Measurements from ENCODE around the gene GRIK3.

The GRIK3 gene

DNA sequence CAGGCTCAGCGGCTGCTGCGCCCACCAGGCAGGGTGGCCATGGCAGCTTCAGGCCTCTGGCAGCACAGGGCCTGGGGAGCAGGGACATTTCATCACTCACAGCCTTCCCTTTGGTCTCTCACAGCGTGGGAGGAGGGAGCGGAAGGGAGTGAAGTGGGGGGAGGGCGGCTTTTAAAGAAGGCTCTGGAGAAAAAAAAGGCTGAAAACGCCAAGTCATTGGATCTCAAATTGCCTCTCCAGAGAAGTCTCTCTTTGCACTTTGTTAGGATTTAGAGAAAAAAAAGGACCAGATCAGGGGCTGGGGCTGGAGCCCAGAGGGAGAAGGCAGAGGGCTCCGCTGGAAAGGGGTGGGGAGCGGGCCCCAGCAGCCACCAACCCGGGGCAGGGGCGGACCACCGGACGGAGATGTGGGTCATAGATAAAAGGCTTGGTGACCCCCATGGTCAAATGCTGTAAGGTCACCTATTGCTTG, 209.9 kb downstream of the GRIK3 start:
- no peak for DNase-seq (ENCODE audit: low read depth)

DNA sequence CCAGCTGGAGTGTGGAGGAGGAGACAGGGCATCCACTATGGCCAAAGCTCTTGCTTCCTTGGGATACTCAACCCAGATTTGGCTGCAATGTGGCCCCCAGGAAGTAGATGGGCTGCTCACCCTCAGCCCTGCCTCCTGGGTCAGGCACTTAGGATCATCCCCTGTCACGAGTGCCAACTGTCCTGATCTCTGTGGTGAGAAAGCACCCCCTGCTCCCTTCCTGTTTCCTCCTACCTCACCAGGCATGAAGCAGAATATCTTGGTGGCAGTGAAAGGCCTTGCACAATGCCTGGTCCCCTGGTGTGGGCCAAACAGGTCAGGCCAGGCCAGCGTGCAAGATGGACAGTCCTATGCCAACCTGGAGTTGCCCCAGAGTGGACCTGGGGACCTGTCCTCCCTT, 211.7 kb downstream of the GRIK3 start:
- DNase-seq (ENCODE audit: low read depth): no peak

DNA sequence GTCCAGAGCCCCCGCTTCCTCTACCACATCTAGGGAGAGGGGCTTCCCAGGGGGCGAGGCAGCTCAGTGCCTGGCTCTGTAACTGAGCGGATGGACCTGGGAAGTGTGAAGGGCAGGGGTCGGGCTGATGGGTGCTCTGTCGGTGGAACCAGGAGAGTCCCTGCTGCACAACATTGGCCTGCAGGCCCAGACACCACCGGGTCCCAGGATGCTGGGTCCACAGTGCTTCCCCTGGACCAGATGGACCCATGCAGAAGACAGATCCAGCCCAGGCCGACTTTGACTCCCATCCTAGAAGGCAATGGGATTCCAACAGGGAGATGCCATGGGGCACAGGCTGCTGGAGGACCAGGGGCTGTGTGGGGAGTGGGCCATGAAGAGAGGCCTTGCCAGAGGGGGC, 212.9 kb downstream of the GRIK3 start:
- DNase-seq (ENCODE audit: low read depth): no peak

DNA sequence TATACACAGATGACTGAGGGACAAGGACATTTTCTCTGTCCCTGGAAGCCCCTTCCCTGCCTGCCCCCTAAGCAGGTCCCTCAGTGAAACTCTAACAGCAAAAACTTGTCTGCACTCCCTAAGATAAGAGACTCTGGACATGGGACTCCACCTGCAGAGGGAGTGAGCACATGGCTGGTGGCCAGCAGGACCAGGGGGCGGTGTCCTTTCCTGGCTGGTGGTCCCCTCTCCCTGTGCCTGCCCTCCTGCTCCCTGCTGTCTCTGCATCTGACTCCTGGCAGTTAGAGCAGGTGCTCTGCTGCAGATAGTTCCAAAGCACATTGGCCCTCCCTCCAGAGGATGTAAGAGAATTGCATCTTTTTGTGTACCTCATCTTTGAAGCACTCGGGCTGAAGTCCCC, 215.5 kb downstream of the GRIK3 start:
- DNase-seq (ENCODE audit: low read depth): no peak

DNA sequence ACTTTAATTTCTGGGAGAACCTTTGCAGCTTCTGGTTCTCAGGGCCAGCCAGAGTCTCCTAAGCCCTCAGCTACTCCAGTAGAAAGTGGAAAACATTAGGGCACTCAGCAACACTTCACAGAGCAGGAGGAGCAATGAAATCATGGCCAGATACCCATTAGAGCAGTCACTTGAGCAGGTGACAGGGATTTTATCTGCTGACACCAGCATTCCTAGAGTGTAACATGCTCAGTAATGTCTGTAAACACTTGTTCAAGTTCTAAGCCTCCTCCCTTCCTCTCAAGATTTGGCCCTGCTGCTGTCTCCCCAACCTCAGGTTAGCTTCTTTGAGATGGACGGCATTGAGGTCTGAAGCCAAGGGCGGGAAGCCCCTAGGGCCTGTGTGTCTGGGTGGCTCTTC, 218.0 kb downstream of the GRIK3 start:
- no peak for DNase-seq (ENCODE audit: low read depth)

DNA sequence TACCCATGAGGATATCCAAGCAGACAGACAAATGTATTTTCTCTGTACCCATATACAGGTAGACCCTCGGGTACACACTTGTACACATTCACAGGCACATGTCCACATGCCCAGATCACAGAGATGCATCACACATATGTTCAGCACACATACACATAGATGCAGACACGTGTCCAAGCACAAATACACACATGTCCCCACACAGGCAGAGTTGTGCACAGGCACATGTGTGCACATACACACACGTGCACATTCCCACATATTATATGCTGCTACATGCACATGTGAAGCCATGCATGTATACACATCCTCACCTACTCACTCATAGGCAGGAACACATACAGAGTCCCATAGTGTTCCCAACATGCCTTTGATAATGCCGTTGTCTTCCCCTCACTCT, 219.5 kb downstream of the GRIK3 start:
- DNase-seq (ENCODE audit: low read depth): no peak

DNA sequence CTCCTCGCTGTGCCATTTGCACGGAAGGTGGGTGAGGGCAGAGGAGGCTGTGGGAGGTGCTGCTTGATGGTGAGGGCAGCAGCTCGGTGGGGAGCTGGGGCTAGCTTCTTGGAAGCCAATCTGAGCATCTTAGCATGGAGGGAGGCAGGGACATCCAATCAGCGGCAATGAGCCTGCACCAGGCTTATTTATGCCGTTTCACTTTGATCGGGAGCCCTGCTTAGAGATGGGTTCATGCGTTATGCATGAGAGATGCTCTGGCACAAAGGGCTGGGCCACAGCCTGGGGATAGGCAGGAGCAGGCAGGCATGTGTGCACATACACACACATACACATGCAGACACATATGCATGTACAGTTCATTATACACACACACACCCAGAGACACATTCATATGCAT, 220.2 kb downstream of the GRIK3 start:
- no peak for DNase-seq (ENCODE audit: low read depth)

DNA sequence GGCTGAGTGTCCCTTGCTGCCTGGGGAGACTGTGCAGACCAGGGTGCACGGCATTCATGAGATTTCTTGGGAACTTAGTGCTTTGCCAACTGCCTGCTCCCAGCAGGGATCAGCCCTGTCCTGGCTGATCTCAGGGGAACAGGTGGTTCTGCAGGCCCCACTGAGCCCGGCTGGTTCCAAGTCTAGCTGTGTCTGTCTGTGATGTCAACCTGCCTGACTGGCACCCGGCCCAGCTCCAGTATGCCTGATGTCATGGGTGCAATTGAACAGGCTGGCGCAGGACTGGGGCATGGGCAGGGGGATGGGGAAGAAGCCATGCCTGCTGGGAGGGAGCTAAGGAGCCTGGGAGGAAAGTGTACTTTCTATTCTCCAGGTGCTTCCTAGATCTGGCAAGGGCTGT, 227.1 kb downstream of the GRIK3 start:
- no peak for DNase-seq (ENCODE audit: low read depth)

DNA sequence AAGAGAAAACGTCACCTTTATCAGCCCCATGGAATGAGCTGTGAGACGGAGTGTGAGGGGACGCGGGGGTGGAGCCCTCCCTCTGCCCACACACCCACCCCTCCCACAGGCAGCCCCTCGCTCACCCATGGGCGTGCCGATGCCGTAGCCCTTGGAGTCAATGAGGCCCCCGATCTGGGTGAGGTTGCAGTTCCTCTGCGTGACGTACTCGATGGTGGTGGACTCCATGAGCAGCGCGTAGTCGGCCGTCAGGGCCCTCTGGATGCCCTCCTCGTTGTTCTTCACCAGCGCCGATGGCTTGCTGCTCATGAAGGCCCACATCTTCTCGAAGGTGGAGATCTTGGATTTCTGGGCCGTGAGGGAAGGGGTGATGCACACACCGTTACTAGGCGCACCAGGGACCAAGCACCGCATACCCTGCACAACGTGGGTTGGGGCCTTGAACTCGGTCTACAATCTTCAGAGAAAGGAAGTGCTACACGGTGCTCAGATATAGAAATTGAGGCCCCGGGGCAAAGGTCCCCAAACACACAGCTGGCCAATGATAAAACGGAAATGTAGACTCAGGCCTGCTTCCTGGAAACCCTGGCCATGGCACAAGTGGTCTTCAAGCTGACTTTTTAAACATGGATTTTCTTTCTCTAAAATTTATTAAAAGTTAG, 228.2 kb downstream of the GRIK3 start:
- no peak for DNase-seq (ENCODE audit: low read depth)

DNA sequence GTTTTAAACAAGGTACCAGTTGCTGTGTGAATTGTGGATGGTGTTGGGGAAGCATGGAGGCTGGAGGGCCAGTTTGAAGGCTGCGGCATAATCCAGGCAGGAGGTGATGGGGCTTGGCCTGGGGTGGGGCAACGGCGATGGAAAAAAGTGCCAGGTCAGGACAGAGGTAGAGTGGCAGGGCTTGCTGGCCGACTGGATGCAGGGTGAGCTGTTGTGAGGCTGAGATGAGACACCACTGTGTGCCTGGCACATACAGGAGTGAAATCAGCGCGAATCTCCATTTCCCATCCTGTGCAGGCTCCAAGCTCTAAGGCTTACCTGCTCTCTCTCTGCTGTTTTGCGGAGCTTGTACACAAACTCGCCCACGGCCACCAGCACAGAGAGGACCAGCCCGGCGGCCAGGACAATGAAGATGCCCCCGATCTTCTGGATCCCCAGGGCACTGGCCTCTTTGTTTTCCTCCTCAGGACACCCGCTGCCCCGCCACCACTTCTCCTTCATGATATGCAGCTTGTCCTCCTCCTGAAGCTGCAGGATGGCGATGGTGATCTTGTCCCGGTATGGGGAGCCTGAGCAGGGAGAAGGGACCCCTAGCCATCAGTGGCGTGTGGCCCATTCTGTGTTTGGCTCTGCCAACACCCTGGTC, 229.5 kb downstream of the GRIK3 start:
- DNase-seq (ENCODE audit: low read depth): no peak

DNA sequence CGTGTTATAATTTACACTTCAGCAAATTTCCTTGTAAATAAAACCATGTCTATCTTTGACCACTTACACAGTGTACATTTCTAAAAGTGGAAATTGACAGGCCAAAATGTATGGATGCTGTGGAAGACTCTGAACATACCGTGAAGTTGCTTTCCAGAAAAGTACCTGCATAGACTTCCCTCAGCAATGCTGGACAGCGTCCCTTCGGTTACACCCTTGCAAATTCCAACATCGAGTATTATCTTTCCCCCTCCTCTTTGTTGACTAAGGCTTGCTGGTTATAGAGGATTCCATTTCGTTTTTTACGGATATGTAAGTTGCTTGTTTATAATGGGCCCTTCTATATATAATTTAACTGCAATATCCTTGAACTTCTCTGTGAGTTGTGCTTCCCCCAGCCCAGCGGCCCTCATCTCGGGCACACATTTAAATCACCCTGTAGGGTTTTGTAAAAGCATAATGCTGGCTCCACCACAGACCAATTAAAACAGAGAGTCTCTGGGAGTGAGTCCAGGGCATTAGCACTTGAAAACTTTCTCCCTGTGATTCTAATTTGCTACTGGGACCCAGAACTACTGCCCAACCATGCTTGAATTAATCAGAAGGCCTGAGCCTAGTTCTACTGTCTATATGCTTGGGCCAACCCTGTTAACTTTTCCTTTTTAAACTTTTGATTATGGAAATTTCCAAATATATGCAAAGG, 230.3 kb downstream of the GRIK3 start:
- no peak for DNase-seq (ENCODE audit: low read depth)

DNA sequence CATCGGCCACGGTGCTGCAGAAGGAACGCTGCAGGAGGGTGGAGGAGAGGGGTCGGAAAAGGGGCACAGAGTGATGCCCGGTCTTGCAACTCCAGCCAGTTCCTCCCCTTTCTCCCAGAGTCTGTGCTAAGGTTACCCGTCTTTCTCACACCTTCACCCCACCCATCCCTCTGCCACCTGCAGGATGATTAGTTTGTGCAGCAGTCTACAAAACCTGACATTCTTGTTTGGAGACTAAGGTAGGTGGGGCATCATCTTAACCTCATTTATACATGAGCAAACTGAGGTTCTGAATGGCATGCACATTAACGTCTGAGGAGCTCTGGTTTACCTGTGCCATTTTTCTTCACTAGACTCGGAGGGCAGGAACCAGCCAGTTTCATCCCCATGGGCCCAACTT, 232.3 kb downstream of the GRIK3 start:
- no peak for DNase-seq (ENCODE audit: low read depth)

DNA sequence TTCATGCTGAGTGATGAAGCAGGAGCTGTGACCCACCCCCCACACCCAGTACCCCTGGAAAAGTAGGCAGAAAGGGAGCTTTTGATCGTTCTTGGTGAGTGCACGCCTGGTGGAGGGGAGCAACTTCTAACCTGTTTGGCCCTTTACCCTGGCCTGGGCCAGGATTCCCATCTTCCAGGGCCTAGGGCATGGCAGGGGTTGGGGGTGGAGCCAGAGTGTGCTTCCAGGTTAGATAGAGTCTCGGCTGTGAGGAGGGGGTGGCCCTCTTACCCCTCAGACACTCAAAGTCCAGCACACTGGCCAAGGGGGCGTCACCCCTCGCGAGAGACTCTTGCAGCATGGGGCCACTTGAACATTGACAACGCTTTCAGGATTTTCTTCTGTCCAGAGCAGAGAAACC, 236.6 kb downstream of the GRIK3 start:
- no peak for DNase-seq (ENCODE audit: low read depth)

DNA sequence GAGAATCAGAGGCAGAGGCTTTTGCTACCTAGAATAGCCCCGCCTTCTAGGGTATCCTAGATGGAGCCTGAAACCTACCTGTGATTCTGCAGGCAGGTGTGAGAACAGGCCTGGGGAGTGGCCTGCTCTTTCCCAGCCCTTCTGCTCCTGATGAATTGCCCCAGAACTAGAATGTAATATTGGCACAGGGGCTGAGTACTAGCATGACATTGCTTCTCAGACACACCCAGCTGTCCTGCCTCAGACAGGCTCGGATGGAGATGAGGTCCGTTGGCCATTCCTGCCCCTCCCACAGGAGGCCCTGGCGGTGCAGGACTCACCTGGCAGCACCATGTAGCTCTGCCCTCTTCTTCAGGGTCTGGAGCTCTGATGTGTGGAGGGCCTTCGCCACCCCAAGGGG, 237.6 kb downstream of the GRIK3 start:
- DNase-seq (ENCODE audit: low read depth): no peak

DNA sequence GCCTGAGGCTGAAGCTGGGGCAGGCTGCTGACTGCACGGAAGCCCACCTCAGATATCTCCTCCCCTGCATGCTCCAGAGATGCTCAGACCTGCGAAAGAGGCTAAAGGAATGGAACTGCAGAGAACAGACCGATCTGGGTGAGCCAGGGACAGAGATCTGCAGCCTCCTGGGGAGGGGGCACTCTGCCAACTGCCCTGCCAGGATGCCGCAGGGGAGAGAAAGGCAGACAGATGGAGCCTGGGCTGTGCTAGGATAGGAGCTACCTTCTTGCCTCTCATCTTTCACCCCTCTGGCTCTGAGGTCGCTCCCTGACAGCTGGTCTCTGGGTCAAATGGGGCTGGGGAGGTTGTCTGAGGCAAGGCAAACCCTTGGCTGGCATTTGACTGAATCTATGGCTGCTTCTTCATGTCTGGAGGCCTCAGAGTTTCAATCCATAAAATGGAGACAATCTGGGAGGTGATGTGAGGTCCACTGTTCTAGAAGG, 238.2 kb downstream of the GRIK3 start:
- no peak for DNase-seq (ENCODE audit: low read depth)

DNA sequence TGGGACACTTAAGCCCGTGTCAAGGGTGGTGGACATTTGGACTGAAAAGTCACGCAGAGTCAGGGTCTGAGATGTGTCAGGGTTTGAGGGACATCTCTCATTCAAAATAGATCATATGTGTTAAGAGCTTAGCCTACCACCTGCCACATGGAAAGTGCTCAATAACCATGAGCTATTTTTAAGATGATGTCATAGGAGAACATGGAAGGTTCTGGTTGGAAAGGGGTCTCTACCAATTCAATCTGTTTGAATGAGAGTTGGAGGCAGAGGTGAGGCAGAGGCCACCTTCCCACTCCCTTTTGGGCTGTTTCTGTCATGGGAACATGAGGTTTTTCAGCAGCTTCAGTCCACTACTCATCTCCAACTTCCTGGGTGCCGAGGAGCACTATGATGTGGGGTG, 239.9 kb downstream of the GRIK3 start:
- no peak for DNase-seq (ENCODE audit: low read depth)

DNA sequence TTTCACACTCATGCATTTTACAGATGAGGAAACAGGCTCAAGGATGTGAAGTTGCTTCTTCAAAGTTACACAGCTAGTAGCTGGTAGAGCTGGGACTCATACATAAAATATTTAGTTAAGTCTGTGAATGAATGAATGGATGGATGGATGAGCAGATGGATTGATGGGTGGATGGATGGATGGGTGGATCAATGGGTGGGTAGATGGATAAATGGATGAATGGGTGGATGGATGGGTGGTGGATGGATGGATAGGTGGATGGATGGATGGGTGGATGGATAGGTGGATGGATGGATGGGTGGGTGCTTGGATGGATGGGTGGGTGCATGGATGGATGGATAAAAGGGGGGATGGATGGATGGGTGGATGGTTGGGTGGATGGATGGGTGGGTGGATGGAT, 240.9 kb downstream of the GRIK3 start:
- no peak for DNase-seq (ENCODE audit: low read depth)

DNA sequence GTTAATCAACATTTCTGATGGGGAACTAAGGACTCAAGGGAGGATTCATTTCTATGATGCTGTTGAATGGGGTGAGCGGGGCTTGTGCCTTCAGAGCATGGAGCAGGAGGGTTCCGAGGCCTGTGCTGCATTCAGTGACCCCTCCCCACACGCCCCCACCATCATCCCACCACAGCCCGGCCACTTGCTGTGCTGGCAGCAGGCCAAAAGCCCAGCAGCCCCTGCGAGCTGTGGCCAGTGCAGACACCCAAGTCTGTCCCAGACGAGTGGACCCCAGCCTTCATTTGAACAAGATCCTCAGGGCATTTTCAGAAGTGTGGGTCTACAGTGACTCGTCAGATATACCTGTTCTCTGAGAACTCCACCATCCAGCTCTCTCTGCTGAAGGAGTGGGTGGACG, 242.0 kb downstream of the GRIK3 start:
- DNase-seq (ENCODE audit: low read depth): no peak

DNA sequence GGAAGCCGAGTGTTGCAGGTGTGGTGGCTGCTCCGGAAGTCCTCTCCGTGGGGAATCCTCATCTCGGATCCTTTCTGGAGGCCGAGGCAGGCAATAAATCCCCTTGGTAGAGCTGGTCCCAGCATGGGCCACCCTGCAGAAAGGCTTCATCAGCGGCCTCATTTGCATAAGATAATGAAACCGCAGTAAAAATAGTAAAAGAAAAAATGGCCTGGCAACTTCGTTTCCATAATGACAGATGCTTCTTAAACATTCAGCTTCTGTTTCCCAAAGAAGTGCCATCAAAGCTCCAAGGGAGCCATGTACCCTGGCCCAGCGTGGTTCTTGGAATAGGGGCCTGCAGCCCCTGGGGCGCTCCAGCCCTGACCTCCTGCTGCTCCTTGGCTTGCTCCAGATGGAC, 244.1 kb downstream of the GRIK3 start:
- no peak for DNase-seq (ENCODE audit: low read depth)

DNA sequence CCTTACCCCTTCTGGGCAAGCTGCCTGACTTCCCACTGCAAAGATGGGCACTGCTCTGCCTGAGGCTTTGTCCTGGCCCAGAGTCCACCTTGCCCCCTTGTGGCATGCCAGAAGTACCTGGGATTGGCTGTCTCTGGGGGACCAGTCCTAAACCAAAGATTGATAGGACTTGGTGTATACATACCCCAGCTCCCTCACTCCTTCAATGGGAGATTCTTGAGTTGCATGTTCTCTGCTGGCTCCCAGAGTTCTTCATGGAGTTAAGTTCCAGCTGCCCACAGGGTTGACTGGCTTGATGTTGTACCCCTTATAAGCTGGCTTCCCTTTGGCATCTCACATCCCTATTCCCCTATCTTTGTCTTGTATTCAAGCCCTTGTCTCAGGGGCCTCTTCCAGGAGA, 244.8 kb downstream of the GRIK3 start:
- DNase-seq (ENCODE audit: low read depth): no peak

DNA sequence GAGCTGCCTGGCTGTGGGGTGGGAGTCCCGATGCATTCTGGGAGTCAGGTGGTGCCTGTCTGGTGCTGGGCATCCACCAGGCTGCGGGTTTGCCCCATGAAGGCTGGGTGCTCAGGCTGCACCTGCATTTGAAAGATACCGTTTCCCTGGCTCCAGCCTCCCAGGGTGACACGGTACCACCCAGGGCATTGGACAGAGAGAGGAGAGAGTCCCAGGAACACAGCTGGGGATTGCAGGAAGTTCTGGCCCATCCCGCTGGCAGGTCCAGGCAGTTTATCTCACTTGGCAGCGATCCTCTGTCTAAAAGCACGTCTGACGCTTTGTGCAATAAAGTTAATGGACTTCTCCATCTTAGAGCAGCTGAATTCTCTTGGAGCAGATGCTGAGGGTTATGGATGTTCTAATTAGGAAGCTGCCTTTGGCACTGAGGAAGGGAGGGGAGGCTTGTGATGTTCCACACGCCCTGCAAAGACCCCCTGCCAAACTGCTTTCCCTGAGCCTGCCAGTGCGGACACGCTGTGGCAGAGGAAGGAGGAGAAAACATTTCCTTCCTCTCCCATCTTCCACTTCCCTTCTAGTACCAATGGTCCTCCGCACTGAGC, 246.9 kb downstream of the GRIK3 start:
- no peak for DNase-seq (ENCODE audit: low read depth)

DNA sequence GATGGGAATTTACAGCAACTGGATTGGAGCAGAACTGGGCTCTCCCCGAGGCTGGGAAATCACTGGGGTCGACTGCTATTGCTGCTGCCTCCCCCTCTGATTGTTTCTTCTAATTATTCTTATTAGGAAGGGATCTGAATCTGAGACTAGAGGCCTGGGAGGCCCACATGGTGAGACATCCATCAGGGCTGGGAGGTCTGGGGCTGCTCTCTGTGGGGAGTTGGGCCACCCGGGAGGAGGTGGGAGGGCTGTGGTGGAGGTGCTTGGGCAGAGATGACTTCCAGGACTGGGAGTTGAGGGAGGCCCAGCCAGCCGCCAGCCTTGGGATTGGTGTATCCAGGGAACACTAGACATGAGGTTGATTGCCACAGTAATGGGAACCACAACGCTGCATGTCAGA, 247.9 kb downstream of the GRIK3 start:
- no peak for DNase-seq (ENCODE audit: low read depth)
